OCI-LY7 (cell line): ENCODE data around the gene DSCAM.

Source experiments
- CTCF ChIP-seq: fragments of 200-600 bp; sonication (generic); conservative IDR thresholded peaks from 2 replicates; pipeline ENCODE4 v1.5.1; 2014; ENCODE audit warnings: mild to moderate bottlenecking, antibody characterized with exemption, low read length, moderate library complexity, mixed read lengths
- EZH2phosphoT487 ChIP-seq: fragments of 200-600 bp; sonication (generic); IDR thresholded peaks from 2 replicates; pipeline ENCODE4 v1.6.1; 2018; ENCODE audit warnings: low read depth, borderline replicate concordance, mild to moderate bottlenecking, mixed run types, antibody characterized with exemption, low read length, moderate library complexity, mixed read lengths

GRCh38 chr21:40844935-40845334 is 2.0 kb downstream of the DSCAM start:
- TF ChIP-seq CTCF (no peak), EZH2phosphoT487 (no peak)
